Smooth muscle cell (in vitro differentiated cells): ENCODE results near the gene PGD. TPM values are rescaled to one million over a fixed set of nuclear protein-coding genes. Genes with fewer than 3 reads are reported as not detected.

ENCODE experiments used
- DNase-seq: peaks from one replicate; lab custom pipeline; 2025; ENCODE audit not compliant: unreplicated experiment; lab: John Stamatoyannopoulos, UW
- H2AFZ ChIP-seq: fragments of 200-600 bp; sonication (generic); 2 replicates; pipeline ENCODE4 v1.6.0; 2016; ENCODE audit warnings: antibody characterized with exemption, low read depth, mild to moderate bottlenecking
- H3F3A ChIP-seq: fragments of 200-600 bp; sonication (generic); 2 replicates; pipeline ENCODE4 v1.6.0; 2017; ENCODE audit warnings: antibody characterized with exemption, low read depth
- H3K27ac ChIP-seq: fragments of 200-600 bp; sonication (generic); 2 replicates; pipeline ENCODE4 v1.5.1; 2016; ENCODE audit warnings: low read depth, mild to moderate bottlenecking
- H3K27me3 ChIP-seq: fragments of 200-600 bp; sonication (generic); 2 replicates; pipeline ENCODE4 v1.6.1; 2016; ENCODE audit warnings: low read depth, mild to moderate bottlenecking
- H3K36me3 ChIP-seq: fragments of 200-600 bp; sonication (generic); 2 replicates; pipeline ENCODE4 v1.5.1; 2016; ENCODE audit warnings: low read depth
- H3K4me1 ChIP-seq: fragments of 200-600 bp; sonication (generic); 2 replicates; pipeline ENCODE4 v1.5.1; 2016; ENCODE audit warnings: low read depth
- H3K4me2 ChIP-seq: fragments of 200-600 bp; sonication (generic); 2 replicates; pipeline ENCODE4 v1.6.0; 2016; ENCODE audit warnings: mild to moderate bottlenecking
- H3K4me3 ChIP-seq: fragments of 200-600 bp; sonication (generic); 2 replicates; pipeline ENCODE4 v1.5.1; 2016; ENCODE audit warnings: mild to moderate bottlenecking
- H3K79me2 ChIP-seq: fragments of 200-600 bp; sonication (generic); 2 replicates; pipeline ENCODE4 v1.6.0; 2016; ENCODE audit warnings: low read depth, mild to moderate bottlenecking
- H3K9ac ChIP-seq: fragments of 200-600 bp; sonication (generic); 2 replicates; pipeline ENCODE4 v1.6.0; 2016; ENCODE audit warnings: low read depth
- H3K9me3 ChIP-seq: fragments of 200-600 bp; sonication (generic); replicated peaks from 2 replicates; pipeline ENCODE4 v1.5.1; 2016; ENCODE audit warnings: low read depth
- H4K20me1 ChIP-seq: fragments of 200-600 bp; sonication (generic); 2 replicates; pipeline ENCODE4 v1.6.0; 2016; ENCODE audit warnings: low read depth
- CTCF ChIP-seq: fragments of 200-600 bp; sonication (generic); IDR thresholded peaks from 2 replicates; pipeline ENCODE4 v1.5.1; 2017; ENCODE audit warnings: borderline replicate concordance, mild to moderate bottlenecking, antibody characterized with exemption; ENCODE audit not compliant: insufficient read depth, poor library complexity, severe bottlenecking
- WGBS: methylation state at CpG from one replicate; pipeline ENCODE4 v1.1.7; 2016; ENCODE audit warnings: low lambda C conversion rate; 5-methylcytosine and 5-hydroxymethylcytosine counted together
- polyA plus RNA-seq: library from polyadenylated mRNA; unstranded; fragments of >200 nt; fragmentation: Nextera tagmentation; extraction: Ambion mirVana; gene quantifications from 2 replicates; pipeline ENCODE4 v1.2.1, GENCODE V29; 2016
- total RNA-seq: library from RNA; depleted of rRNA; stranded (reverse); fragments of >200 nt; gene quantifications from 2 replicates; pipeline ENCODE4 v1.2.3, GENCODE V29; 2014

Gene PGD
- total and polyA plus RNA-seq, 2 experiments from 2014 or later = 64.7 to 117 TPM

GRCh38 chr1:10386761-10387676 lies 11.8 kb upstream of the PGD start:
- WGBS = 70% methylated on average over 12 of the region's 12 CpGs
- peak overlapping the region; percentile 38 for H3K9ac ChIP-seq
- H2AFZ ChIP-seq = no peak overlapping the region

GRCh38 chr1:10387677-10388386 lies 11.0 kb upstream of the PGD start:
- 17% methylated on average over 3 of the region's 3 CpGs for WGBS
- H3K4me3 ChIP-seq = peak overlapping the region; percentile 12
- H3K9ac ChIP-seq = peak overlapping the region; percentile 38
- no peaks in the 10 kb centered on the region for H3K36me3 ChIP-seq
- DNase-seq = no peak
- H3K27me3 ChIP-seq = no peaks in the 10 kb centered on the region
- H3K9me3 ChIP-seq = no peaks in the 10 kb centered on the region
- H2AFZ ChIP-seq = no peak overlapping the region
- peaks cover 13% of the 10 kb centered on the region for H3K4me1 ChIP-seq
- H3K27ac ChIP-seq = peak overlapping the region; percentile 74
- peak overlapping the region; percentile 78 for H3K4me2 ChIP-seq
- TF ChIP-seq CTCF = no peak
- no peaks in the 10 kb centered on the region for H4K20me1 ChIP-seq
- H3K79me2 ChIP-seq = no peaks in the 10 kb centered on the region
- H3F3A ChIP-seq = peaks cover 12% of the 10 kb centered on the region

More at GRCh38 chr1:10386761-10387676, 11.8 kb upstream of the PGD start:
- peaks cover 12% of the 10 kb centered on the region for H3F3A ChIP-seq
- TF ChIP-seq CTCF = no peak
- DNase-seq = no peak
- peak overlapping the region; percentile 74 for H3K27ac ChIP-seq
- no peaks in the 10 kb centered on the region for H3K9me3 ChIP-seq
- H3K79me2 ChIP-seq = no peaks in the 10 kb centered on the region
- no peaks in the 10 kb centered on the region for H3K27me3 ChIP-seq
- H3K4me1 ChIP-seq = peaks cover 13% of the 10 kb centered on the region
- H3K36me3 ChIP-seq = no peaks in the 10 kb centered on the region
- H3K4me2 ChIP-seq = peak overlapping the region; percentile 78
- peak overlapping the region; percentile 12 for H3K4me3 ChIP-seq
- no peaks in the 10 kb centered on the region for H4K20me1 ChIP-seq

- no peak for TF ChIP-seq CTCF
- no peaks in the 10 kb centered on the region for H3K79me2 ChIP-seq
- no peak overlapping the region for H2AFZ ChIP-seq
- peaks cover 12% of the 10 kb centered on the region for H3F3A ChIP-seq
- H3K4me1 ChIP-seq = peaks cover 13% of the 10 kb centered on the region
- H3K27me3 ChIP-seq = no peaks in the 10 kb centered on the region
- peak overlapping the region; percentile 21 for H3K27ac ChIP-seq
- no peaks in the 10 kb centered on the region for H3K9me3 ChIP-seq
- DNase-seq = no peak
- peak overlapping the region; percentile 78 for H3K4me2 ChIP-seq
- no peak overlapping the region for H3K9ac ChIP-seq
- H3K4me3 ChIP-seq = no peak overlapping the region
- WGBS = 92% methylated on average over 3 of the region's 3 CpGs
- H3K36me3 ChIP-seq = no peaks in the 10 kb centered on the region
- H4K20me1 ChIP-seq = no peaks in the 10 kb centered on the region
Observed at GRCh38 chr1:10388387-10388715, 10.5 kb upstream of the PGD start.
